ENCODE results near the gene NPB.

The NPB gene

GRCh38 chr17:81918832-81919545, 17.0 kb downstream of the NPB start:
- DNase-seq (ENCODE audit: low read depth in 2 of 2): no peak
- TF ChIP-seq, protein P1, sequence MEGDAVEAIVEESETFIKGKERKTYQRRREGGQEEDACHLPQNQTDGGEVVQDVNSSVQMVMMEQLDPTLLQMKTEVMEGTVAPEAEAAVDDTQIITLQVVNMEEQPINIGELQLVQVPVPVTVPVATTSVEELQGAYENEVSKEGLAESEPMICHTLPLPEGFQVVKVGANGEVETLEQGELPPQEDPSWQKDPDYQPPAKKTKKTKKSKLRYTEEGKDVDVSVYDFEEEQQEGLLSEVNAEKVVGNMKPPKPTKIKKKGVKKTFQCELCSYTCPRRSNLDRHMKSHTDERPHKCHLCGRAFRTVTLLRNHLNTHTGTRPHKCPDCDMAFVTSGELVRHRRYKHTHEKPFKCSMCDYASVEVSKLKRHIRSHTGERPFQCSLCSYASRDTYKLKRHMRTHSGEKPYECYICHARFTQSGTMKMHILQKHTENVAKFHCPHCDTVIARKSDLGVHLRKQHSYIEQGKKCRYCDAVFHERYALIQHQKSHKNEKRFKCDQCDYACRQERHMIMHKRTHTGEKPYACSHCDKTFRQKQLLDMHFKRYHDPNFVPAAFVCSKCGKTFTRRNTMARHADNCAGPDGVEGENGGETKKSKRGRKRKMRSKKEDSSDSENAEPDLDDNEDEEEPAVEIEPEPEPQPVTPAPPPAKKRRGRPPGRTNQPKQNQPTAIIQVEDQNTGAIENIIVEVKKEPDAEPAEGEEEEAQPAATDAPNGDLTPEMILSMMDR (IDR thresholded peaks at IDR 0.05; ENCODE audit: low read depth, low read length): no peak
- no peak overlapping the region for H3K4me3 ChIP-seq (replicated peaks in 1 of 2; ENCODE audit: low read depth in 2 of 2, low read length in 2 of 2)

- no peak for DNase-seq (ENCODE audit: low read depth in 2 of 2)
- H3K4me3 ChIP-seq (replicated peaks in 1 of 2; ENCODE audit: low read depth in 2 of 2, low read length in 2 of 2): no peak overlapping the region
- TF ChIP-seq, protein P1 (IDR thresholded peaks at IDR 0.05; ENCODE audit: low read depth, low read length): no peak
These were observed 18.8 kb downstream of the NPB start for GRCh38 chr17:81920612-81921536.

- no peak overlapping the region for H3K4me3 ChIP-seq (replicated peaks in 1 of 2; ENCODE audit: low read depth in 2 of 2, low read length in 2 of 2)
- no peak for DNase-seq (ENCODE audit: low read depth in 2 of 2)
These were observed 19.5 kb downstream of the NPB start for GRCh38 chr17:81921537-81921862.

GRCh38 chr17:81921996-81922565, 20.0 kb downstream of the NPB start:
- DNase-seq (ENCODE audit: low read depth in 2 of 2): no peak
- TF ChIP-seq, protein P1 (IDR thresholded peaks at IDR 0.05; ENCODE audit: low read depth, low read length): no peak
- H3K4me3 ChIP-seq (replicated peaks in 1 of 2; ENCODE audit: low read depth in 2 of 2, low read length in 2 of 2): no peak overlapping the region

More at GRCh38 chr17:81921537-81921862, 19.5 kb downstream of the NPB start:
- TF ChIP-seq, protein P1 (IDR thresholded peaks at IDR 0.05; ENCODE audit: low read depth, low read length): no peak

GRCh38 chr17:81922566-81923301, 20.7 kb downstream of the NPB start:
- peak overlapping the region; percentile 34 to 48 for H3K4me3 ChIP-seq (replicated peaks in 1 of 2; ENCODE audit: low read depth in 2 of 2, low read length in 2 of 2)
- TF ChIP-seq, protein P1 (IDR thresholded peaks at IDR 0.05; ENCODE audit: low read depth, low read length): no peak
- DNase-seq (ENCODE audit: low read depth in 2 of 2): no peak

All from cardiac fibroblast (primary cell).